ENCODE data around the gene SNRPN. TPM values are rescaled to one million over a fixed set of nuclear protein-coding genes. Genes with fewer than 3 reads are reported as not detected.

The SNRPN gene
- polyA plus RNA-seq, 1 donor (not counting 4 experiments of a cell fraction or from before 2014, with no cell fraction given) = 93.0 TPM

- H3K36me3 ChIP-seq (ENCODE audit: control insufficient read depth in 2 of 2, extremely low read depth in 1 of 2, insufficient read depth in 2 of 2, low read length in 2 of 2) = no peaks in the 10 kb centered on the region
- FAIRE-seq (no peak), DNase-seq (ENCODE audit: low read depth, low spot score) (no peak)
- dilution Hi-C loops (cut with MboI; ENCODE audit: extremely low pct_ligation_motif_present, low sequenced_read_pairs) = no loop called here
- TF ChIP-seq CTCF (optimal IDR thresholded peaks at IDR 0.05 in 1 of 3, IDR thresholded peaks at IDR 0.05 in 1 of 3, conservative IDR thresholded peaks at IDR 0.05 in 1 of 3; ENCODE audit: extremely low read depth in 1 of 3, insufficient read depth in 2 of 3, low read length in 3 of 3) = no peak
- no peak for TF ChIP-seq EZH2 (IDR thresholded peaks at IDR 0.05; ENCODE audit: low read length)
- H3K4me2 ChIP-seq (ENCODE audit: control insufficient read depth, extremely low read depth, insufficient read depth, low read depth, low read length) = no peak overlapping the region
- H3K4me1 ChIP-seq (ENCODE audit: control insufficient read depth, extremely low read depth, insufficient read depth, low read length) = no peaks in the 10 kb centered on the region
- no peak overlapping the region for H3K9ac ChIP-seq (ENCODE audit: control insufficient read depth, extremely low read depth, insufficient read depth, low read length)
- H3K9me1 ChIP-seq (ENCODE audit: control insufficient read depth, extremely low read depth, insufficient read depth, low read length) = no peaks in the 10 kb centered on the region
- H3K27me3 ChIP-seq (ENCODE audit: control insufficient read depth, extremely low read depth, insufficient read depth, low read length) = no peaks in the 10 kb centered on the region
- no peak overlapping the region for H2AFZ ChIP-seq (ENCODE audit: control insufficient read depth, low read length)
- H3K27ac ChIP-seq (ENCODE audit: control insufficient read depth, insufficient read depth, low read length) = no peak overlapping the region
- no peak overlapping the region for H3K4me3 ChIP-seq (ENCODE audit: control insufficient read depth in 2 of 3, extremely low read depth in 1 of 3, insufficient read depth in 2 of 3, low read depth in 1 of 3, low read length in 3 of 3)
- H3K9me3 ChIP-seq (ENCODE audit: control insufficient read depth, low read depth, low read length) = no peaks in the 10 kb centered on the region
- H3K79me2 ChIP-seq (ENCODE audit: control insufficient read depth, insufficient read depth, low read length) = peaks cover 5% of the 10 kb centered on the region
- no peaks in the 10 kb centered on the region for H4K20me1 ChIP-seq (ENCODE audit: control insufficient read depth, extremely low read depth, insufficient read depth, low read length)
These were observed 31.9 kb downstream of the SNRPN start for GRCh38 chr15:24986653-24987052.

GRCh38 chr15:25019434-25019833 lies 64.6 kb downstream of the SNRPN start:
- H3K9me1 ChIP-seq (ENCODE audit: control insufficient read depth, extremely low read depth, insufficient read depth, low read length) = no peaks in the 10 kb centered on the region
- no peak overlapping the region for H3K9ac ChIP-seq (ENCODE audit: control insufficient read depth, extremely low read depth, insufficient read depth, low read length)
- DNase-seq (ENCODE audit: low read depth, low spot score) (no peak), FAIRE-seq (no peak)
- no peaks in the 10 kb centered on the region for H3K79me2 ChIP-seq (ENCODE audit: control insufficient read depth, insufficient read depth, low read length)
- no peaks in the 10 kb centered on the region for H3K9me3 ChIP-seq (ENCODE audit: control insufficient read depth, low read depth, low read length)
- dilution Hi-C loops (cut with MboI; ENCODE audit: extremely low pct_ligation_motif_present, low sequenced_read_pairs) = no loop called here
- no peak overlapping the region for H3K4me2 ChIP-seq (ENCODE audit: control insufficient read depth, extremely low read depth, insufficient read depth, low read depth, low read length)
- no peak for TF ChIP-seq EZH2 (IDR thresholded peaks at IDR 0.05; ENCODE audit: low read length)
- TF ChIP-seq CTCF (optimal IDR thresholded peaks at IDR 0.05 in 1 of 3, IDR thresholded peaks at IDR 0.05 in 1 of 3, conservative IDR thresholded peaks at IDR 0.05 in 1 of 3; ENCODE audit: extremely low read depth in 1 of 3, insufficient read depth in 2 of 3, low read length in 3 of 3) = no peak
- no peaks in the 10 kb centered on the region for H4K20me1 ChIP-seq (ENCODE audit: control insufficient read depth, extremely low read depth, insufficient read depth, low read length)
- H3K4me3 ChIP-seq (ENCODE audit: control insufficient read depth in 2 of 3, extremely low read depth in 1 of 3, insufficient read depth in 2 of 3, low read depth in 1 of 3, low read length in 3 of 3) = no peak overlapping the region
- H3K27me3 ChIP-seq (ENCODE audit: control insufficient read depth, extremely low read depth, insufficient read depth, low read length) = no peaks in the 10 kb centered on the region
- H3K36me3 ChIP-seq (ENCODE audit: control insufficient read depth in 2 of 2, extremely low read depth in 1 of 2, insufficient read depth in 2 of 2, low read length in 2 of 2) = no peaks in the 10 kb centered on the region
- H3K27ac ChIP-seq (ENCODE audit: control insufficient read depth, insufficient read depth, low read length) = no peak overlapping the region
- H2AFZ ChIP-seq (ENCODE audit: control insufficient read depth, low read length) = no peak overlapping the region
- H3K4me1 ChIP-seq (ENCODE audit: control insufficient read depth, extremely low read depth, insufficient read depth, low read length) = no peaks in the 10 kb centered on the region
